Astrocyte of the cerebellum (primary cell): ENCODE results near the gene ZEB2.

Experiments
- DNase-seq: peaks from one replicate; pipeline ENCODE4 v3.0.0-alpha.2; 2011; ENCODE audit warnings: low read depth
- H3K4me3 ChIP-seq: 2 replicates; pipeline ENCODE4 v1.5.1; 2011; ENCODE audit warnings: mild to moderate bottlenecking, low read depth, low read length, moderate library complexity
- in situ Hi-C: cut with HindIII; loops from 2 replicates; pipeline ENCODE4 v1.10.0; 2017; ENCODE audit warnings: low sequenced_read_pairs
- TF ChIP-seq, protein P1 (sequence below): IDR thresholded peaks from 2 replicates; pipeline ENCODE4 v1.5.1; 2012; ENCODE audit warnings: low read length, low read depth, moderate library complexity, mild to moderate bottlenecking; ENCODE audit errors: missing control alignments

The ZEB2 gene

DNA sequence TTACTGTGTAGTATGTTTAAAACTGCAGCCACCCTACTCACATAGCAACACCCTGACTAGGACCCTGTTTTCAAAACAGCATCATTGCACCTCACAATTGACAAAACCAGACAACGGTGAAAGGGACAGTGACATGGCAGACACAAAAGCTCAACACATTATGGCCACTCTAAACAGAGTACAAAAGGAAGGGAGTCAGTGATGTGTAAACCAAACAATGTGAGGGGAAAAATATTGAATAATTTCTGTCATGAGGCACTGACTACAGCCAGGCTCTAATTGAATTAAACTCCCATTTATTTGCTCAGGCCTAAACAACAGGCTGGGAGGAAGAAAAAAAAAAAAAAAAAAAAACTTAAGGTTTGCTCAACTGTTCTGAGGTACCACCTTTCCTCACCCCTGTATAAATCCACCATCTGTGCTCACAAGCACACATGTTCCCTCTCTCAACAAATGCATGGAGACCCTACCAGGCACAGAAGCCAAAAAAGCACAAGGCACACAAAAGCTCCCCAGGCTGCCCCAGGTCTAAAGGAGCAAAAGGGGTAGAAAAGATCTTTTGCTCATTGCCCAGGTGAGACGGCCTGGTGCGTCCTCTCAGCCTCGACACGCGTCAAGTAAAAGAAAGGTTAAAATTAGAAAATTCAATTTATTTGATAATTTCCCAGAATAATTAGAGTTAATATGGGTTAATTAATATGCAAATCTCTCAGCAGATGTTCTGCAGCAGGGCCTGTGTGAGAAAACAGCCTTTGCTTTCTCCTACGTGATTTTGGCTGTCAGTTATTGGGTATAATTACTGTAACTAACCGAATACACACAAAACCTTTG, 80.9 kb downstream of the ZEB2 start:
- TF ChIP-seq, protein P1, sequence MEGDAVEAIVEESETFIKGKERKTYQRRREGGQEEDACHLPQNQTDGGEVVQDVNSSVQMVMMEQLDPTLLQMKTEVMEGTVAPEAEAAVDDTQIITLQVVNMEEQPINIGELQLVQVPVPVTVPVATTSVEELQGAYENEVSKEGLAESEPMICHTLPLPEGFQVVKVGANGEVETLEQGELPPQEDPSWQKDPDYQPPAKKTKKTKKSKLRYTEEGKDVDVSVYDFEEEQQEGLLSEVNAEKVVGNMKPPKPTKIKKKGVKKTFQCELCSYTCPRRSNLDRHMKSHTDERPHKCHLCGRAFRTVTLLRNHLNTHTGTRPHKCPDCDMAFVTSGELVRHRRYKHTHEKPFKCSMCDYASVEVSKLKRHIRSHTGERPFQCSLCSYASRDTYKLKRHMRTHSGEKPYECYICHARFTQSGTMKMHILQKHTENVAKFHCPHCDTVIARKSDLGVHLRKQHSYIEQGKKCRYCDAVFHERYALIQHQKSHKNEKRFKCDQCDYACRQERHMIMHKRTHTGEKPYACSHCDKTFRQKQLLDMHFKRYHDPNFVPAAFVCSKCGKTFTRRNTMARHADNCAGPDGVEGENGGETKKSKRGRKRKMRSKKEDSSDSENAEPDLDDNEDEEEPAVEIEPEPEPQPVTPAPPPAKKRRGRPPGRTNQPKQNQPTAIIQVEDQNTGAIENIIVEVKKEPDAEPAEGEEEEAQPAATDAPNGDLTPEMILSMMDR = no peak
- in situ Hi-C loops = no loop called here
- H3K4me3 ChIP-seq = no peak overlapping the region
- no peak for DNase-seq

DNA sequence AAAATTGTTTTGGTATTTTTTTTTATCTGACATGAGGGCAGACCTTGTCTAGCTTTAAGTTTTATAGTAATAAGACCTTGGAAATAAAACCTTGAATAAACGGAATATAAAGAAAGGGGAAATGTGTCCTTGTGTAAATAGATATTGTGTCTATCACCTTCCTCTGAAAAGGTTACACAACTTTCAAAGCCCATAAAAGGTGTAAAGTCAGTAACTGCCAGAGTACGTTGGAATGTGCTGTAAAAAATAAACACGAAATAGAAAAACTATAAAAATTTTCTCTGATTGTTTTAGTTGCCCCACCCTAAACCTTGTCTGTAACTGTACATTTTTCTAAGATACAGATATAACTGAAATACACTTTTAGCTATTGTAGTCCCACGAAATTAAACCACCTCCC, 82.3 kb downstream of the ZEB2 start:
- TF ChIP-seq, protein P1 = no peak
- no peak overlapping the region for H3K4me3 ChIP-seq
- in situ Hi-C loops = no loop called here
- no peak for DNase-seq

GRCh38 chr2:144434425-144435222, 85.3 kb downstream of the ZEB2 start:
- H3K4me3 ChIP-seq = no peak overlapping the region
- TF ChIP-seq, protein P1 = no peak
- in situ Hi-C loops = no loop called here
- no peak for DNase-seq

DNA sequence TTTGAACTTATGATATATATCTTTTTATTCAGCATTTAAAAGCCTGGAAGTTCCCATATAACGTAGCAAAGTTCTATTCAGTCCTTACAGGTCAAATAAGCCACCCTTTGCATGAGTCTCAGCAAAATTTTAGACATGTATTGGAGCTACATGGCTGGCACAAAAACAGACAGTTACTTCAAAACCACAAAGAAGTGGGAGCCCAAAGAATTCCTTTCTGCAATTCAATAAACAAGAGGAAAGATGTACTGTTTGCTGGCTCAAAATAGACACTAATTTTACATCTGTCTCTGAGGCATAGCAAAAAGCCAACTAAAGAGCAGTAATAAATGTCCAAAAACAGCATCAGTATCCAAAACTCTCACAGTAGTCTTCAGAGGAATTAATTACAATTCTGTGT, 87.0 kb downstream of the ZEB2 start:
- DNase-seq = no peak
- TF ChIP-seq, protein P1 = no peak
- in situ Hi-C loops = no loop called here
- H3K4me3 ChIP-seq = no peak overlapping the region

DNA sequence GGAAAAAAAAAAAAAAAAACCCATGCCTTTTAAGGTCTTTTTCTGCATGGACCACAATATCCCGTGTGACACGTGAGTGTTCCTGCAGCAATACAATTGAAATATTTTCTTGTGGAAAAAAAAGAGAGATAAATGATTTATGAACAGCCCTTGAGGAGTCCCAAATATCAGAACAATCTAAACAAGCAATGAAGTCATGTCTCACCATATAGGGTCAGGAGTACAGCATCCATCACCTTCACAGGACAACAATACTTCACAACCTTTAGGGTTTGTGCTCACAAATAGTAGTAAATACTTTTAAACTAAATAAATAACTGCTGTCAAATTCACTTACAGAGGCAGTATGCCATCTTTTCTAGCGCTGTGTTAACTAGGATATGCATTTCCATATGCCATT, 87.9 kb downstream of the ZEB2 start:
- TF ChIP-seq, protein P1 = no peak
- no peak overlapping the region for H3K4me3 ChIP-seq
- DNase-seq = no peak
- in situ Hi-C loops = no loop called here

DNA sequence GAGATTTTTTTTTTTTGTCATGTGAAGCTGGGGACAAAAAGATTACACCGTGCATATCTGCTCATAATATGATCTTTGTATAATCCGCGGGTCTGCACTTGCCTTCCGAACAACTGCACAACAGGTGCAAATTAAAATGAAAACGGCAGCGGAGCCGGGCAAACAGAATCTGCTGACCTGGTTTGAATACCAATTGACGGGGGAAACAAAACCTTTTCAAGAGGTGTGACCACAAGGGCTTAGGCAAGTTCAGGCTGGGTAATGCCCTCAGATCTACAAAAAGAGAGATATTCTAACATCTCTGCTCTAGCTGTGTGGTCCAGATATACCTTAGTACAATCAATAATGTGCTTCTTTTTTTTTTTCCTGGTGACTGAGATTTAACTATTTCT, 88.5 kb downstream of the ZEB2 start:
- DNase-seq = no peak
- no peak overlapping the region for H3K4me3 ChIP-seq
- TF ChIP-seq, protein P1 = no peak
- in situ Hi-C loops = no loop called here
